Activated naive CD4-positive, alpha-beta T cell treated with anti-CD3 and anti-CD28 coated beads, Interleukin-2, amount 10 ng/mL, durations not matched to agents 7 days and 5 days (primary cell): ENCODE data around the gene PLIN3.
"Not testable (repeated sequence)": the region's sequence is repeated elsewhere in the genome, so short reads cannot be mapped to it uniquely, and the experiment has no call there.

Experiments
- CTCF ChIA-PET: fragments of 350-600 bp; sonication (Branson Sonifier 250); formaldehyde crosslinking; loops from one replicate; lab custom pipeline; 2021; ENCODE audit warnings: antibody characterized with exemption; lab: Charles Lee
- DNase-seq: peaks from one replicate; pipeline ENCODE4 v3.0.0-alpha.2; 2020
- H3K27ac Mint-ChIP-seq: one replicate; pipeline ENCODE4 v1.8.0; 2021; ENCODE audit warnings: mild to moderate bottlenecking, moderate library complexity, mixed read lengths
- H3K27me3 Mint-ChIP-seq: one replicate; pipeline ENCODE4 v1.8.0; 2021; ENCODE audit warnings: mild to moderate bottlenecking, mixed read lengths
- H3K36me3 Mint-ChIP-seq: one replicate; pipeline ENCODE4 v1.8.0; 2021; ENCODE audit warnings: mixed read lengths
- H3K4me1 Mint-ChIP-seq: one replicate; pipeline ENCODE4 v1.8.0; 2021; ENCODE audit warnings: mixed read lengths
- H3K4me3 Mint-ChIP-seq: one replicate; pipeline ENCODE4 v1.8.0; 2021; ENCODE audit warnings: mild to moderate bottlenecking, moderate library complexity, mixed read lengths
- H3K9me3 Mint-ChIP-seq: one replicate; pipeline ENCODE4 v1.8.0; 2021; ENCODE audit warnings: mixed read lengths

Gene PLIN3

GRCh38 chr19:4802711-4803110 is 64.8 kb downstream of the PLIN3 start:
- CTCF ChIA-PET = no interaction called here
- Mint-ChIP-seq H3K9me3 (no peaks in the 10 kb centered on the region), H3K36me3 (peaks cover 4% of the 10 kb centered on the region), H3K27me3 (no peaks in the 10 kb centered on the region), H3K4me3 (no peak overlapping the region), H3K4me1 (peaks cover 2% of the 10 kb centered on the region), H3K27ac (no peak overlapping the region)
- DNase-seq = no peak

DNA sequence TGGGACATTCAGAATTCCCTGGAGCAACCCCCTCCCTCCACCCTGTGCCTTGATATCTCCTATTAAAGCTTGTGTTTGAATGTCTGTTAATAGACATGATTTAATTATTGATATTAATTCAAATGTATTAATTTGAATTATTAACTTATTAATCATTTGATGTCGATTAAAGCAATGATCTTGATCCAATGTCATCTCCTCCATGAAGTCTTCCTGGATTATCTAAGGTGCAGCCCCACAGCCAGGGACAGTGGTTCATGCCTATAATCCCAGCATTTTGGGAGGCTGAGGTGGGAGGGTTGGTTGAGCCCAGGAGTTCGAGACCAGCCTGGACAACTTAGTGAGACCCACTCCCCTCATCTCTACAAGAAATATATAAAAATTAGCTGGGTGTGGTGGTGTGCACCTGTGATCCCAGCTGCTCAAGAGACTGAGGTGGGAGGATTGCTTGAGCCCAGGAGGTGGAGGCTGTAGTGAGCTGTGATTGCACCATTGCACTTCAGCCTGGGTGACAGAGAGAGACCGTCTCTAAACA is 66.3 kb downstream of the PLIN3 start:
- H3K36me3 Mint-ChIP-seq = peaks cover 12% of the 10 kb centered on the region
- no peak overlapping the region for H3K27ac Mint-ChIP-seq
- no peak for DNase-seq
- no peak overlapping the region for H3K4me3 Mint-ChIP-seq
- H3K9me3 Mint-ChIP-seq = no peaks in the 10 kb centered on the region
- peaks cover 8% of the 10 kb centered on the region for H3K4me1 Mint-ChIP-seq
- H3K27me3 Mint-ChIP-seq = no peaks in the 10 kb centered on the region
- CTCF ChIA-PET = interaction anchor here (1.1 to 2.1 kb wide), 2 partner anchors 11 to 70 kb away, joined by 3 to 8 read pairs; partner anchors contain the start of gene FEM1A

DNA sequence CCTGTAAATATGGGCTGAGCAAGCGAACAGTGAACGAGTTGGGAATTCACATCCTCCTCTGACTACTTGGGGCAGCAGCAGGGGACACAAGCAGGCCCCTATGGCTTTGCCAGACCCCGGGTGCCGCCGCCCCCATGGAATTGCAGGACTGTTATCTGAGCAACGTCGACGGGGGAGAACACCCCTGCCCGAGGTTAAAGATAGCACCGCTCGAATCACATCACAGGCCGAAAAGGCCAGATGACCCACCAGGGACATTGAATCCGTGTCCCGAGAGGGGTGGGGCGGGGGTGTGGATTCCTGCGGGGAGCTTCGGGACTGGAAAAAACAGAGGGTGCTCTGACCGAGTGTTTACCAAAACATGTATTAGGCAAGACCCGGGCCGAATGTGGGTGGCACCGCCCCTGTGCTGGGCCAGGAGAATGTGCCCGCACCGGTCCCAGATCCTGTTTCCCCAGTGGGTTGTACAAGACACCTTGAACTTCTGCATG is 66.8 kb downstream of the PLIN3 start:
- CTCF ChIA-PET = interaction anchor here (1.1 to 2.1 kb wide), 3 partner anchors 9 to 69 kb away, joined by 3 to 10 read pairs (median 8); partner anchors contain the start of gene FEM1A
- no peak for DNase-seq
- peaks cover 8% of the 10 kb centered on the region for H3K4me1 Mint-ChIP-seq
- no peak overlapping the region for H3K27ac Mint-ChIP-seq
- H3K9me3 Mint-ChIP-seq = no peaks in the 10 kb centered on the region
- H3K27me3 Mint-ChIP-seq = no peaks in the 10 kb centered on the region
- H3K36me3 Mint-ChIP-seq = peaks cover 12% of the 10 kb centered on the region
- no peak overlapping the region for H3K4me3 Mint-ChIP-seq

DNA sequence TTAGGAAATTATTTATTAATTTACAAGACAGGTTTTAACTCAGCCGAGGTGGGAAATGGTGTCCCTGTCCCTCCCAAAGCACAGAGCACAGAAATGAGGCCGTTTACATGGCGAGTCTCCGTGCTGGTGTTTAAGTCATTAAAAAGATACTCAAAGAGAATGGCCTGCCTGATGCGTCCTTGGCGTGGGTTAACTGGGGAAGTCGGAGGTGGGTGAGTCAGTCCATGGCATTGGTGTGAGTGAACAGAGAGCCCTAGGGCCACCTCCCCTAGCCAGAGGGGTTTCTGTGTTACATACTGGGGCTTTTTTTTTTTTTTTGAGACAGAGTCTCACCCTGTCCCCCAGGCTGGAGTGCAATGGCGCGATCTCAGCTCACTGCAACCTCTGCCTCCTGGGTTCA is 72.1 kb downstream of the PLIN3 start:
- DNase-seq = no peak
- no peak overlapping the region for H3K27ac Mint-ChIP-seq
- peaks cover 3% of the 10 kb centered on the region for H3K27me3 Mint-ChIP-seq
- peaks cover 31% of the 10 kb centered on the region for H3K36me3 Mint-ChIP-seq
- CTCF ChIA-PET = no interaction called here
- no peaks in the 10 kb centered on the region for H3K9me3 Mint-ChIP-seq
- H3K4me1 Mint-ChIP-seq = peaks cover 36% of the 10 kb centered on the region
- H3K4me3 Mint-ChIP-seq = no peak overlapping the region

DNA sequence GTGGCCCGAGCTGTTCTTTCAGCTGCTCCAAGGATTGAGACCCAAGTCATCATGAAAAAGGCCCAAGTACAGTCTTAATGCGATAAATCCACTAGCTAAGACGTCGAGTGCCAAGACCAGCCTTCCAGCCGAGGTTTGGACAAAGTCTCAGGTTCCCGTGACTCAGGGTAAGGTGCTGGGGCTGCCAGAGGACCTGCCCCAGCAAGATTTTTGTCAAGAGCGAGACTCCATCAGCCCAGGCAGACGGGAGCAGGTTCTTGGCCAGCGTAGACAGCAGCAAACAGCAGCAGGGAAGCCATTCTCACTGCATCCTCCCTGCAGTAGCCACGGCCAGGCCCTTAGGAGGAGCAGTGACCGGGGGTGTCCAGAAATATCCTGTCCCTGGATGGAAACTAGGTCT is 72.5 kb downstream of the PLIN3 start:
- no peak for DNase-seq
- H3K4me1 Mint-ChIP-seq = peaks cover 36% of the 10 kb centered on the region
- peaks cover 31% of the 10 kb centered on the region for H3K36me3 Mint-ChIP-seq
- no peak overlapping the region for H3K27ac Mint-ChIP-seq
- H3K27me3 Mint-ChIP-seq = peaks cover 3% of the 10 kb centered on the region
- CTCF ChIA-PET = no interaction called here
- no peak overlapping the region for H3K4me3 Mint-ChIP-seq
- H3K9me3 Mint-ChIP-seq = no peaks in the 10 kb centered on the region

GRCh38 chr19:4793278-4793677 is 74.2 kb downstream of the PLIN3 start:
- peaks cover 27% of the 10 kb centered on the region for H3K36me3 Mint-ChIP-seq
- peaks cover 36% of the 10 kb centered on the region for H3K4me1 Mint-ChIP-seq
- H3K9me3 Mint-ChIP-seq, DNase-seq, H3K27me3 Mint-ChIP-seq, CTCF ChIA-PET: not testable (repeated sequence)
- H3K4me3 Mint-ChIP-seq = peak overlapping the region; percentile 80
- peak overlapping the region; percentile 73 for H3K27ac Mint-ChIP-seq

GRCh38 chr19:4792866-4793195 is 74.6 kb downstream of the PLIN3 start:
- peak overlapping the region; percentile 73 for H3K27ac Mint-ChIP-seq
- not testable (repeated sequence) for DNase-seq, H3K9me3 Mint-ChIP-seq, H3K27me3 Mint-ChIP-seq
- CTCF ChIA-PET = interaction anchor here (5.1 kb wide), 1 partner anchor 61 kb away, joined by 43 read pairs; no protein-coding TSS in a partner anchor
- H3K4me1 Mint-ChIP-seq = peaks cover 36% of the 10 kb centered on the region
- H3K36me3 Mint-ChIP-seq = peaks cover 27% of the 10 kb centered on the region
- H3K4me3 Mint-ChIP-seq = peak overlapping the region; percentile 80

- H3K27ac Mint-ChIP-seq = peak overlapping the region; percentile 90
- H3K4me3 Mint-ChIP-seq = peak overlapping the region; percentile 80
- DNase-seq = peak; percentile 42
- not testable (repeated sequence) for H3K27me3 Mint-ChIP-seq, H3K9me3 Mint-ChIP-seq
- CTCF ChIA-PET = interaction anchor here (0.9 to 5.1 kb wide), 3 partner anchors 60 to 158 kb away, joined by 3 to 43 read pairs (median 14); partner anchors contain the start of gene DPP9
- H3K4me1 Mint-ChIP-seq = peaks cover 36% of the 10 kb centered on the region
- H3K36me3 Mint-ChIP-seq = peaks cover 27% of the 10 kb centered on the region
These were observed 75.2 kb downstream of the PLIN3 start for GRCh38 chr19:4792019-4792865.

- H3K4me3 Mint-ChIP-seq = peak within 1 kb of the TSS; percentile 80
- H3K36me3 Mint-ChIP-seq = peaks cover 22% of the 10 kb centered on the region
- peak; percentile 99 for DNase-seq
- H3K27me3 Mint-ChIP-seq = peaks cover 9% of the 10 kb centered on the region
- H3K9me3 Mint-ChIP-seq = no peaks in the 10 kb centered on the region
- CTCF ChIA-PET = interaction anchor here (0.6 to 5.1 kb wide), 9 partner anchors 9 to 157 kb away, joined by 3 to 43 read pairs (median 6); partner anchors contain the start of gene DPP9
- H3K27ac Mint-ChIP-seq = peak within 1 kb of the TSS; percentile 90
- peaks cover 31% of the 10 kb centered on the region for H3K4me1 Mint-ChIP-seq
These were observed 76.1 kb downstream of the PLIN3 start, which contains the start of gene FEM1A for GRCh38 chr19:4791183-4792018. Gene FEM1A, plus strand, starts transcription at chr19:4791734. Its CDS starts 121 bp downstream, at chr19:4791855.
